HG03103 (cell line): Measurements from ENCODE around the gene SMOC2.

Experiments
- ATAC-seq: cut with Tn5 transposase; IDR thresholded peaks from one replicate; pipeline ENCODE4 v1.9.1; 2021; ENCODE audit warnings: low read depth; ENCODE audit not compliant: unreplicated experiment

SMOC2 gene

GRCh38 chr6:168440520-168441433 lies at the start of gene SMOC2:
Gene SMOC2, plus strand, starts transcription at chr6:168441184. Its CDS starts 187 bp downstream, at chr6:168441371.
- no peak for ATAC-seq

GRCh38 chr6:168393126-168393870 lies 47.7 kb upstream of the SMOC2 start:
- ATAC-seq, result no peak

- no peak for ATAC-seq
These were observed 46.4 kb upstream of the SMOC2 start for GRCh38 chr6:168394606-168395005.

- no peak for ATAC-seq
These were observed 45.0 kb upstream of the SMOC2 start for GRCh38 chr6:168395983-168396382.

GRCh38 chr6:168396561-168396960 lies 44.4 kb upstream of the SMOC2 start:
- no peak for ATAC-seq

- ATAC-seq, result no peak
These were observed 44.0 kb upstream of the SMOC2 start for GRCh38 chr6:168397012-168397411.

- no peak for ATAC-seq
These were observed 40.9 kb upstream of the SMOC2 start for GRCh38 chr6:168400037-168400436.

GRCh38 chr6:168403370-168404005 lies 37.5 kb upstream of the SMOC2 start:
- ATAC-seq, result no peak

- ATAC-seq, result no peak
These were observed 36.4 kb upstream of the SMOC2 start for GRCh38 chr6:168404560-168404959.

- ATAC-seq, result no peak
These were observed 33.1 kb upstream of the SMOC2 start for GRCh38 chr6:168407842-168408241.

- no peak for ATAC-seq
These were observed 32.4 kb upstream of the SMOC2 start for GRCh38 chr6:168408504-168409136.

GRCh38 chr6:168410035-168410434 lies 30.9 kb upstream of the SMOC2 start:
- no peak for ATAC-seq

GRCh38 chr6:168410554-168411011 lies 30.4 kb upstream of the SMOC2 start:
- no peak for ATAC-seq

GRCh38 chr6:168411130-168411529 lies 29.9 kb upstream of the SMOC2 start:
- ATAC-seq, result no peak

- no peak for ATAC-seq
These were observed 29.2 kb upstream of the SMOC2 start for GRCh38 chr6:168411793-168412192.

- ATAC-seq, result no peak
These were observed 28.5 kb upstream of the SMOC2 start for GRCh38 chr6:168412456-168412855.

- no peak for ATAC-seq
These were observed 27.8 kb upstream of the SMOC2 start for GRCh38 chr6:168413018-168413720.

GRCh38 chr6:168413856-168414255 lies 27.1 kb upstream of the SMOC2 start:
- no peak for ATAC-seq

- no peak for ATAC-seq
These were observed 26.5 kb upstream of the SMOC2 start for GRCh38 chr6:168414336-168415097.
